Pancreas (tissue), 10 donors: Measurements from ENCODE around the gene CFAP74. TPM values are rescaled to one million over a fixed set of nuclear protein-coding genes. Genes with fewer than 3 reads are reported as not detected.

Experiments used
- ATAC-seq, 4 donors: fragments of 200-7000 bp; cut with Tn5 transposase; one replicate each; pipeline versions ENCODE4 v1.8.0 to v1.9.1; 2020; ENCODE audit warnings: mild to moderate bottlenecking in 4 of 4, moderate library complexity in 4 of 4
- DNase-seq, 6 donors: peaks; one replicate each; pipeline ENCODE4 v3.0.0-alpha.2; 2020
- FAIRE-seq: peaks from 2 replicates; lab custom pipeline; 2012; peaks lifted over from hg19 to GRCh38; lab: Jason Lieb, UNC
- H3K27ac ChIP-seq, 4 donors: fragments of 200-600 bp; sonication (generic); 1 replicate in 3 of 4; 2 replicates in 1 of 4; pipeline versions ENCODE4 v1.5.0 to v1.8.0; 2020
- H3K27me3 ChIP-seq, 4 donors: fragments of 200-600 bp; one replicate each; pipeline ENCODE4 v1.8.0; 2021
- H3K36me3 ChIP-seq, 3 donors: fragments of 200-600 bp; sonication (generic) in 1 of 3; one replicate each; pipeline versions ENCODE4 v1.5.0 to v1.8.0; 2020 to 2021
- H3K4me1 ChIP-seq, 3 donors: fragments of 200-600 bp; one replicate each; pipeline ENCODE4 v1.8.0; 2021
- H3K4me3 ChIP-seq, 4 donors: fragments of 200-600 bp; sonication (generic) in 2 of 4; one replicate each; pipeline versions ENCODE4 v1.5.0 to v1.8.0; 2020 to 2021
- H3K9me3 ChIP-seq, 4 donors: fragments of 200-600 bp; one replicate each; pipeline ENCODE4 v1.8.0; 2021
- CTCF ChIP-seq, 4 donors: fragments of 200-600 bp; sonication (generic) in 3 of 4; IDR thresholded peaks; one replicate each; pipeline versions ENCODE4 v1.5.0 to v1.8.0; 2021; ENCODE audit warnings: antibody characterized with exemption in 4 of 4
- WGBS, 2 donors: extraction: QIAGEN DNeasy Blood & Tissue Kit; methylation state at CpG; one replicate each; pipeline ENCODE4 v1.1.7; 2013; 5-methylcytosine and 5-hydroxymethylcytosine counted together
- intact Hi-C, 3 donors: fragments of 100-400 bp; cut with DNase I; formaldehyde crosslinking; loops; one replicate each; pipeline versions ENCODE4 v1.11.1 to v1.14.2; 2022
- polyA plus RNA-seq, 2 donors: library from polyadenylated mRNA; stranded (reverse); fragments of 200-250 nt; gene quantifications; one replicate each; pipeline ENCODE4 v1.2.3, GENCODE V29; 2013
- total RNA-seq, 6 donors: library from RNA; stranded (reverse); fragmentation: NEBNext Ultra II Directional in 4 of 6; extraction: Animal tissue kit (Norgen Biotek cat#: 25700) in 4 of 6; gene quantifications; one replicate each; pipeline versions ENCODE4 v1.2.1 to v1.2.4, GENCODE V29; 2021 to 2023
- donor health status: healthy with polysubstance abuse.
- donor health status: DM: no; HTN: no; CAD: no; lungs with moderate emphysema.
- donor health status: DM: no; HTN: no; CAD: no.
- donor health status: control.
- donor health status: control.
- donor health status: Bipolar disorder and iron deficiency.
- donor health status: DM: yes; HTN: yes; CAD: no.
- donor health status: DM: no; HTN: no; CAD: no.
- donor health status: DM: no; HTN: no; CAD: no.
- donor health status: DM: yes; HTN: yes; CAD: no.

The CFAP74 gene
- total and polyA plus RNA-seq, 8 donors: 0.08 to 0.16 TPM; not detected in 6

DNA sequence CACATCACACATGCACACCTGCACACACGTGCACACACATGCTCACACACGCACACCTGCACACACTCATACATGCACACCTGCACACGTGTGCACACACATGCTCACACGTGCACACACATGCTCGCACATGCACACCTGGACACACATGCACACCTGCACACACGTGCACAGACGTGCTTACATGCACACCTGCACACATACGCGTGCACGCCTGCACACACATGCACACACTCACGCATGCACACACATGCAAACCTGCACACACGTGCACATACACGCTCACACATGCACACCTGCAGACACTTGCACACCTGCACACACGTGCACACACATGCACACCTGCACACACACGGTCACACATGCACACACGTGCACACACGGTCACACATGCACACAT lies 32.6 kb downstream of the CFAP74 start:
- Histone ChIP-seq H3K9me3 (no peaks in the 10 kb centered on the region), H3K4me1 (no peaks in the 10 kb centered on the region), H3K27me3 (no peaks in the 10 kb centered on the region), H3K4me3 (no peak overlapping the region), H3K36me3 (no peaks in the 10 kb centered on the region), H3K27ac (no peak overlapping the region)
- no peak for TF ChIP-seq CTCF (IDR thresholded peaks at IDR 0.05)
- no peak for FAIRE-seq
- intact Hi-C loops: no loop called here
- WGBS, 2 donors: 79 to 85% methylated on average over 17 of the region's 17 CpGs
- no peak for DNase-seq
- ATAC-seq: no peak

DNA sequence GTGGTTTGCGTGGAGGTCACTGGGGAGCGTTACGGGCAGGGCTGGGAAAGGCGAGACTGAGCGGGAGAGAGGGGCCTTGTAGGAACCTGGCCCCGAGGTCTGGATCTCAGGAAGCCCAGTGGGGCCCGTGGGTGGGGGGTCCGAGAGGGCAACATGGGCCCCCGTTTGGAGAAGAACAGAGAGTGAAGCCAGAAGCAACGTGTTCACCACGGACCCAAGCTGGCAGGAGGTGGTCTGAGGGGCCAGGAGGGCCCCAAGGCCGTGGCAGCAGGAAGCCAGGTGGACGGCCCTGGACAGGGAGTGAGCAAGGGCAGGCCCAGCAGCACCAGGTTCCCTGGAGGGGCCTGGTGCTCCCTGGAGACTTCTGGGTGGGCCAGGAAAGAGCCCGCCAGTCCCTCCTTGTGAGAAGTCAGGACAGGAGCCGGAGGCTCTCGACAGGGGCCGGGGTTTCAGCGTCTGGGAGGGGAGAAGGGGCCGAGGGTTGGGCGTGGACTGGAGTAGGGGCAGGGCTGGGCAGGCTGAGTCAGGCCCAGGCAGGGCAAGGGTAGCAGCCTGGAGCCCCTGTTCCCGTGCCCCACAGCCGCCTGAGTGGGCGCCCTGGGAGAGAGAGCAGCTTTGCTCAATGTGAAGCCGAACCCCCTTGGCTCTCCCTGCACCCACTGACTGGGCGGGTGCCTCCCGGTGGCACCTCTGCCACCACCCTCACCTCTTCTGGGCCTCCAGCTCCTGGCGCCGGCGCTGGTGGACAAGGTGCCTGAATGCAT lies 33.5 kb downstream of the CFAP74 start:
- WGBS, 2 donors: 67 to 75% methylated on average over 26 to 29 of the region's 29 CpGs
- no peak overlapping the region for H3K27ac ChIP-seq
- H3K4me3 ChIP-seq: no peak overlapping the region
- H3K4me1 ChIP-seq: no peaks in the 10 kb centered on the region
- H3K36me3 ChIP-seq: no peaks in the 10 kb centered on the region
- DNase-seq: peak in 1 of 6 donors; percentile 66
- intact Hi-C loops: loop anchor here in 1 of 3 donors (10.0 kb wide), 1 partner anchor 65 kb away; no protein-coding TSS in a partner anchor
- no peaks in the 10 kb centered on the region for H3K9me3 ChIP-seq
- ATAC-seq: no peak
- no peak for TF ChIP-seq CTCF (IDR thresholded peaks at IDR 0.05)
- no peaks in the 10 kb centered on the region for H3K27me3 ChIP-seq
- no peak for FAIRE-seq

DNA sequence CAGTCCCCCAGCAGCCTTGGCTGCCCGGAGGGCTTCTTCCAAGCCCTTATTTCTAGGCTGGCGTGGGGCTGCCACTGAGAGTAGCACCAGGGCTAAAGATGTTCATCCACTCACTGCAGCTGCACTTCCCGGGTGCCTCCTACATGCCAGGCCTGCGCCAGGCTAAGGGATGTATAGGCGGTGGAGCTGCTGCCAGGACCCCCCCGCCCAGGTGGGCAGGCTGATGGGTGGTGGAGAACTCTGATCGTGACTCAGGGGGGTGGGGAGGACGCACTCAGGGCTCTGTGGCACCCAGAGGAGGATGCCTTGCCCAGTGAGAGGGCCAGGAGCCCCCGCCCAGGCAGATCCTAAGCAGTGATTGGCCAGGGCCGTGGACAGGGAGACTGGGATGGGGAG lies 34.1 kb downstream of the CFAP74 start:
- Histone ChIP-seq H3K27me3 (no peaks in the 10 kb centered on the region), H3K4me1 (no peaks in the 10 kb centered on the region), H3K36me3 (no peaks in the 10 kb centered on the region), H3K27ac (no peak overlapping the region), H3K9me3 (no peaks in the 10 kb centered on the region), H3K4me3 (no peak overlapping the region)
- 65 to 67% methylated on average over 9 to 10 of the region's 10 CpGs for WGBS, 2 donors
- FAIRE-seq (no peak), ATAC-seq (no peak), DNase-seq (peak in 1 of 6 donors; percentile 52)
- no peak for TF ChIP-seq CTCF (IDR thresholded peaks at IDR 0.05)
- intact Hi-C loops: loop anchor here in 1 of 3 donors (10.0 kb wide), 1 partner anchor 65 kb away; no protein-coding TSS in a partner anchor

- no peak overlapping the region for H3K4me3 ChIP-seq
- ATAC-seq: peak in 1 of 4 donors; percentile 19
- H3K36me3 ChIP-seq: no peaks in the 10 kb centered on the region
- no peaks in the 10 kb centered on the region for H3K4me1 ChIP-seq
- intact Hi-C loops: loop anchor here in 1 of 3 donors (10.0 kb wide), 1 partner anchor 66 kb away; no protein-coding TSS in a partner anchor
- TF ChIP-seq CTCF (IDR thresholded peaks at IDR 0.05): no peak
- no peaks in the 10 kb centered on the region for H3K27me3 ChIP-seq
- DNase-seq: peak in 1 of 6 donors; percentile 59
- H3K27ac ChIP-seq: no peak overlapping the region
- WGBS, 2 donors: 54 to 57% methylated on average over 12 of the region's 12 CpGs
- FAIRE-seq: no peak
- H3K9me3 ChIP-seq: no peaks in the 10 kb centered on the region
Observed at GRCh38 chr1:1968767-1969504, 34.6 kb downstream of the CFAP74 start.
